Fibroblast of lung (primary cell): Measurements from ENCODE around the gene CTBP1. TPM values are rescaled to one million over a fixed set of nuclear protein-coding genes. Genes with fewer than 3 reads are reported as not detected.

ENCODE experiments used
- DNase-seq, 2 donors: peaks; one replicate each; pipeline versions ENCODE4 v3.0.0 to v3.0.0-alpha.2; 2010; ENCODE audit warnings: low read depth in 2 of 2
- H2AFZ ChIP-seq: 2 replicates; pipeline ENCODE4 v1.5.1; 2012; ENCODE audit warnings: low read length, control low read depth, inconsistent platforms
- H3K27ac ChIP-seq: 2 replicates; pipeline ENCODE4 v1.5.1; 2011; ENCODE audit warnings: low read length, control low read depth; ENCODE audit not compliant: insufficient read depth
- H3K27me3 ChIP-seq: 2 replicates; pipeline ENCODE4 v1.5.1; 2011; ENCODE audit warnings: mild to moderate bottlenecking, low read length; ENCODE audit not compliant: control insufficient read depth, insufficient read depth
- H3K36me3 ChIP-seq: 2 replicates; pipeline ENCODE4 v1.5.1; 2011; ENCODE audit warnings: low read length; ENCODE audit not compliant: control insufficient read depth, insufficient read depth
- H3K4me1 ChIP-seq: 2 replicates; pipeline ENCODE4 v1.5.1; 2011; ENCODE audit warnings: low read length; ENCODE audit not compliant: control insufficient read depth, insufficient read depth; ENCODE audit errors: extremely low read depth
- H3K4me2 ChIP-seq: 2 replicates; pipeline ENCODE4 v1.5.1; 2011; ENCODE audit warnings: low read length, control low read depth; ENCODE audit not compliant: insufficient read depth; ENCODE audit errors: extremely low read depth
- H3K4me3 ChIP-seq, 4 experiments: fragments of 200-600 bp in 1 of 4; sonication (generic) in 1 of 4; replicated peaks in 1 of 4; 2 replicates each; pipeline ENCODE4 v1.5.1; 2011 to 2016; ENCODE audit warnings: low read length in 4 of 4, low read depth in 3 of 4, mild to moderate bottlenecking in 3 of 4, control low read depth in 2 of 4, inconsistent platforms in 1 of 4, mixed read lengths in 1 of 4; ENCODE audit not compliant: insufficient read depth in 1 of 4; ENCODE audit errors: control extremely low read depth in 1 of 4
- H3K79me2 ChIP-seq: 2 replicates; pipeline ENCODE4 v1.5.1; 2012; ENCODE audit warnings: mild to moderate bottlenecking, low read length, inconsistent platforms; ENCODE audit not compliant: control insufficient read depth, insufficient read depth
- H3K9ac ChIP-seq: 2 replicates; pipeline ENCODE4 v1.5.1; 2011; ENCODE audit warnings: mild to moderate bottlenecking, low read length, control low read depth; ENCODE audit not compliant: insufficient read depth
- H3K9me3 ChIP-seq: 2 replicates; pipeline ENCODE4 v1.5.1; 2012; ENCODE audit warnings: low read depth, low read length; ENCODE audit not compliant: control insufficient read depth, insufficient read depth
- H4K20me1 ChIP-seq: 2 replicates; pipeline ENCODE4 v1.5.1; 2011; ENCODE audit warnings: low read length; ENCODE audit not compliant: control insufficient read depth, insufficient read depth; ENCODE audit errors: extremely low read depth
- EZH2 ChIP-seq: IDR thresholded peaks from 2 replicates; pipeline ENCODE4 v1.5.1; 2012; ENCODE audit warnings: low read length, control low read depth, mild to moderate bottlenecking; ENCODE audit errors: missing control alignments
- polyA plus RNA-seq, 2 donors: library from polyadenylated mRNA; depleted of rRNA in 1 of 2; stranded (reverse) in 1 of 2; unstranded in 1 of 2; fragments of >200 nt; gene quantifications; 2 replicates each; pipeline ENCODE4 v1.2.1, GENCODE V29; 2011 to 2012; ENCODE audit warnings: missing spikeins in 1 of 2
- total RNA-seq: library from RNA; depleted of rRNA; stranded (reverse); fragments of >200 nt; gene quantifications from 2 replicates; pipeline ENCODE4 v1.2.1, GENCODE V29; 2014
- TF ChIP-seq, protein P1 (sequence below), 2 donors: IDR thresholded peaks in 1 of 2; conservative IDR thresholded peaks in 1 of 2; 1 replicate in 1 of 2; 2 replicates in 1 of 2; pipeline ENCODE4 v1.5.1; 2011 to 2012; ENCODE audit warnings: low read length in 2 of 2, control low read depth in 1 of 2, inconsistent platforms in 1 of 2, low read depth in 1 of 2, mild to moderate bottlenecking in 1 of 2

Gene CTBP1
- total and polyA plus RNA-seq, 2 donors (not counting 1 experiment from before 2014, with no cell fraction given), result 78.2 to 249 TPM

DNA sequence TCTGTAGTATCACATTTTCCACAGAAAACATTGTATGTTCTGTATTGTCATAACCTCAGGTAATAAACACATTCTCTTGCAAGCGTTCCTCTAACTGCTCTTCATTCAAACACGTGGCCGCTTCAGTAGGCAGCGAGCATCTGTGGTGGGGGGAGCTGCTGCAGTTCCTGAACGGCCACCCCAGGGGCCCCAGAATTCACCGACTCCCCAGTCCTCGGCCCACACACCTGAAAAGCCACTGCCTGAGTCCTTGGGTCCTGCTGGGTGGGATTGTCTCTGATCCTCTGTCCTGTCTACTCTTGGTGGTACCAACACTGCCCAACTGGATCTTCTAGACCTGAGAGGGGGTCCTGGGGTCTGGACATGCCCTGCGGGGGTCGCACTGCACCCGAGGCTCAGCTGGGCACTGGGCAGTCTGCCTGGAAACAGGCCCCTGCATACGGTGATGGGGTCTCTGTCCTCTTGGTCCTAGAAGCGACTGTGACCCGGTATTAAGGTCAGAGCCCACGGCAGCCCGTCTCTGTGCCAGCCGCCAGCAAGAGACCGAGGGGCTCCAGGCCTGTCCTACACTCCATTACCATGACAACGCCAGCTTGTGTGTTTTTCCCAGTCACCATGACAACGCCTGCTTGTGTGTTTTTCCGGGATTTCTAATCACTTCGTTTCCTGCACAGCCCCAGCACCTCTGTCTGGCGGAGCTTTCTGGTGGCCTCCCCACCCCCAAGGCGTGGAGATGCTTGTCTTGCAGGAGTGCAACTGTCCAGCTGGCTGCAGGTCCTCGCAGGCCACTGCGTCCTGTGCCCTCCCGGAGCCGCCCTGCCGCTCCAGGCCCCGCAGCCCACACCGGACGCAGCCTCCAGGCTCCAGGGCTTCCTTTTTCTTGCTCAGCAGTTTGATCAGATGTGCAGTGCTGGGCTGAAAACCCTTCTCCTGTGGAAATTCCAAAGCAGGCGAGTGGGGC lies 16.0 kb downstream of the CTBP1 start:
- Histone ChIP-seq H3K27ac (peak overlapping the region; percentile 93), H4K20me1 (no peaks in the 10 kb centered on the region), H2AFZ (no peak overlapping the region), H3K9me3 (no peaks in the 10 kb centered on the region), H3K27me3 (no peaks in the 10 kb centered on the region), H3K4me3 (no peak overlapping the region), H3K4me2 (no peak overlapping the region), H3K79me2 (peaks cover 34% of the 10 kb centered on the region), H3K4me1 (peaks cover 23% of the 10 kb centered on the region), H3K36me3 (peaks cover 60% of the 10 kb centered on the region), H3K9ac (peak overlapping the region; percentile 23)
- TF ChIP-seq, protein P1, sequence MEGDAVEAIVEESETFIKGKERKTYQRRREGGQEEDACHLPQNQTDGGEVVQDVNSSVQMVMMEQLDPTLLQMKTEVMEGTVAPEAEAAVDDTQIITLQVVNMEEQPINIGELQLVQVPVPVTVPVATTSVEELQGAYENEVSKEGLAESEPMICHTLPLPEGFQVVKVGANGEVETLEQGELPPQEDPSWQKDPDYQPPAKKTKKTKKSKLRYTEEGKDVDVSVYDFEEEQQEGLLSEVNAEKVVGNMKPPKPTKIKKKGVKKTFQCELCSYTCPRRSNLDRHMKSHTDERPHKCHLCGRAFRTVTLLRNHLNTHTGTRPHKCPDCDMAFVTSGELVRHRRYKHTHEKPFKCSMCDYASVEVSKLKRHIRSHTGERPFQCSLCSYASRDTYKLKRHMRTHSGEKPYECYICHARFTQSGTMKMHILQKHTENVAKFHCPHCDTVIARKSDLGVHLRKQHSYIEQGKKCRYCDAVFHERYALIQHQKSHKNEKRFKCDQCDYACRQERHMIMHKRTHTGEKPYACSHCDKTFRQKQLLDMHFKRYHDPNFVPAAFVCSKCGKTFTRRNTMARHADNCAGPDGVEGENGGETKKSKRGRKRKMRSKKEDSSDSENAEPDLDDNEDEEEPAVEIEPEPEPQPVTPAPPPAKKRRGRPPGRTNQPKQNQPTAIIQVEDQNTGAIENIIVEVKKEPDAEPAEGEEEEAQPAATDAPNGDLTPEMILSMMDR (conservative IDR thresholded peaks at IDR 0.05 in 1 of 2, IDR thresholded peaks at IDR 0.05 in 1 of 2; ENCODE audit: low read depth in 1 of 2, low read length in 2 of 2), result no peak
- no peak for TF ChIP-seq EZH2
- peak; percentile 36 to 72 for DNase-seq

DNA sequence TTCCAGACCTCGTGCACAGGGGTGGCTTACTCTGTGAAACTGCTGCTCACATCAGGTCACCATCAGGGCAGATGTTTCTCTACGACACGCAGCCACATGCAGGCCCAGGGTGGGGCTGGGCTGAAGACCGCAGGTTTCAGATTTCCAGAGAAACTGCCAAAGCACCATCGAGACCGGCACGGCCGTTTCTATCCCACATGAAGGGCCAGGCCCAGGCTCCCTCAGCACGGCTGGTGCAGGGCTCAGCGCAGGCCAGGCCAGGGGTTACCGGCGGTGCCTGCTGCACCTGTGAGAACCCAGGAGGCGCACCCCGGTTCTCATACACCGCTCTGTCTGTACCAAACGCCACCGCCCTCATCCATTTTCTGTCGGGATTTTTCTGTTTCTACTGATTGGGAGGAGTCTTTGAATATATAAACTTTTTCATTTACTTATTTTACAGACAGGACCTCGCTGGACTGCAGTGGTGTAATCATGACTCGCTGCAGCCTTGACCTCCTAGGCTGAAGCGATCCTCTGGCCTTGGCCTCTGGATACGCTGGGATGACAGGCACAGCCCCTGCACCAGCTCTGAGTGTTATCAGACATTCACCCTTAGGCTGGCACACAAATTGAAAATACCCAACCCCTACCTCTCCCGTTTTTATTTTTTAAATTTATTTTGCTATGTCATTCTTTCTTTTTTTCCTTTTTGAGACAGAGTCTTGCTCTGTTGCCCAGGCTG lies 17.1 kb downstream of the CTBP1 start:
- Histone ChIP-seq H3K4me1 (peaks cover 23% of the 10 kb centered on the region), H2AFZ (no peak overlapping the region), H3K9ac (no peak overlapping the region), H3K27ac (peak overlapping the region; percentile 93), H3K36me3 (peaks cover 67% of the 10 kb centered on the region), H4K20me1 (no peaks in the 10 kb centered on the region), H3K9me3 (no peaks in the 10 kb centered on the region), H3K4me2 (no peak overlapping the region), H3K4me3 (no peak overlapping the region), H3K27me3 (no peaks in the 10 kb centered on the region), H3K79me2 (peaks cover 35% of the 10 kb centered on the region)
- TF ChIP-seq, protein P1 (conservative IDR thresholded peaks at IDR 0.05 in 1 of 2, IDR thresholded peaks at IDR 0.05 in 1 of 2; ENCODE audit: low read depth in 1 of 2, low read length in 2 of 2), result no peak
- TF ChIP-seq EZH2, result no peak
- DNase-seq, result no peak

DNA sequence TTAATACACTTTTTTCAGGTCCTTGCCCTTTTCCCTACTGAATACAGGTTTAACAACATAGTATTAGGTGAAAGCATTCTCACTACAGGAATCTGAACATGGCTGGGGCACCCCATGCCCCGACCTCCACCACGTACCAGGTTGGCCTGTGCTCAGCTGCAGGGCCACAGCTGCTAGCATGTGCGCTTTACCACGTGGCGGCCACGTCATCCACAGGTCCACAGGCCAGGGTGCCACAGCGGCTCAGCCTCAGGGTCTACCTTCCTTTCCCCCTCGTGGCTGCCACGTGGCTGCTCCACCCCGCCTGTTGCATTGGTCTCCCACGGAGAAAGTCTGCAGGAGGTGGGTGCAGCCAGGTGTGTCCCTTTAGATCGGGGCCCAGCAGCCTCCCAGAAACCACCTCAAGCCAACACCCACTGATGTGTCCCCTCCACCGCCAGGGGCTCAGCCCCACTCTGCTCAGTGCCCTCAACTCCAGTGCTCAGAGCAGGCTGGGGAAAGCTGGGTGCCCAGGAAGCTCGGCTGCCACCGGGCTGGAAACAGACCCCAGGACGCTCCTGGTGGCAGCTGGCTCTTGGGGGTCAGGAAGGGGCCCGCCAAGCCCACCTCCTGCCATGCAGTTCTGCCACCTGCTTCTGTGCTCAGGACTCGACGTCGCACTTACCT lies 17.8 kb downstream of the CTBP1 start:
- no peak overlapping the region for H3K4me3 ChIP-seq

More for the DNA sequence above, 17.8 kb downstream of the CTBP1 start:
- DNase-seq, result no peak
- Histone ChIP-seq H4K20me1 (no peaks in the 10 kb centered on the region), H2AFZ (no peak overlapping the region), H3K4me1 (peaks cover 23% of the 10 kb centered on the region), H3K4me2 (no peak overlapping the region), H3K36me3 (peaks cover 67% of the 10 kb centered on the region), H3K79me2 (peaks cover 34% of the 10 kb centered on the region), H3K9ac (no peak overlapping the region), H3K27me3 (no peaks in the 10 kb centered on the region), H3K9me3 (no peaks in the 10 kb centered on the region), H3K27ac (no peak overlapping the region)
- no peak for TF ChIP-seq EZH2
- TF ChIP-seq, protein P1 (conservative IDR thresholded peaks at IDR 0.05 in 1 of 2, IDR thresholded peaks at IDR 0.05 in 1 of 2; ENCODE audit: low read depth in 1 of 2, low read length in 2 of 2), result no peak
